A673 (cell line): ENCODE data around the gene SLC39A2. TPM values are rescaled to one million over a fixed set of nuclear protein-coding genes. Genes with fewer than 3 reads are reported as not detected.

Experiments
- BruUV-seq: library from RNA; stranded (reverse); fragments of 400-500 nt; replicated peaks from 2 replicates; lab custom pipeline; 2021; lab: Mats Ljungman, UMichigan
- CTCF ChIA-PET: fragments of 300-600 bp; sonication (Branson Sonifier 250); formaldehyde crosslinking; loops from one replicate; lab custom pipeline; 2022; ENCODE audit warnings: antibody characterized with exemption; lab: Charles Lee
- POLR2A ChIA-PET: fragments of 300-600 bp; sonication (Branson Sonifier 250); formaldehyde crosslinking; loops from one replicate; lab custom pipeline; 2022; ENCODE audit warnings: antibody characterized with exemption; ENCODE audit not compliant: low non-redundant PET; lab: Charles Lee
- DNase-seq: peaks from one replicate; pipeline ENCODE4 v3.0.0-alpha.2; 2015; ENCODE audit warnings: low spot score
- H3K27ac ChIP-seq: fragments of 200-600 bp; sonication (generic); 2 replicates; pipeline ENCODE4 v1.5.1; 2016; ENCODE audit warnings: mixed run types, low read depth, mild to moderate bottlenecking, mixed read lengths, antibody characterized with exemption, low read length; ENCODE audit not compliant: poor library complexity, severe bottlenecking
- H3K27me3 ChIP-seq: fragments of 200-600 bp; sonication (generic); replicated peaks from 2 replicates; pipeline ENCODE4 v1.6.1; 2017; ENCODE audit warnings: mixed run types, low read depth, mild to moderate bottlenecking, mixed read lengths, antibody characterized with exemption, low read length; ENCODE audit not compliant: insufficient read depth, poor library complexity
- H3K36me3 ChIP-seq: fragments of 200-600 bp; sonication (generic); 2 replicates; pipeline ENCODE4 v1.6.1; 2016; ENCODE audit warnings: mixed run types, mild to moderate bottlenecking, mixed read lengths, antibody characterized with exemption, low read length; ENCODE audit not compliant: insufficient read depth, poor library complexity, severe bottlenecking
- H3K4me1 ChIP-seq: fragments of 200-600 bp; sonication (generic); 2 replicates; pipeline ENCODE4 v1.6.1; 2017; ENCODE audit warnings: mixed run types, mild to moderate bottlenecking, mixed read lengths, antibody characterized with exemption, low read length; ENCODE audit not compliant: insufficient read depth, poor library complexity, severe bottlenecking
- H3K4me3 ChIP-seq: fragments of 200-600 bp; sonication (generic); 2 replicates; pipeline ENCODE4 v1.5.1; 2016; ENCODE audit warnings: low read depth, mixed run types, mild to moderate bottlenecking, mixed read lengths, low read length; ENCODE audit not compliant: poor library complexity, severe bottlenecking
- H3K9me3 ChIP-seq: fragments of 200-600 bp; sonication (generic); 2 replicates; pipeline ENCODE4 v1.6.1; 2016; ENCODE audit warnings: mixed run types, low read depth, mild to moderate bottlenecking, mixed read lengths, antibody characterized with exemption, low read length; ENCODE audit not compliant: poor library complexity, severe bottlenecking
- EZH2 ChIP-seq: fragments of 200-600 bp; sonication (generic); IDR thresholded peaks from 2 replicates; pipeline ENCODE4 v1.6.1; 2017; ENCODE audit warnings: borderline replicate concordance, low read depth, mild to moderate bottlenecking, mixed read lengths, antibody characterized with exemption, low read length; ENCODE audit not compliant: poor library complexity, severe bottlenecking
- intact Hi-C: fragments of 100-400 bp; cut with micrococcal nuclease; formaldehyde crosslinking; loops from one replicate; pipeline ENCODE4 v1.10.0; 2022; ENCODE audit not compliant: unreplicated experiment
- total RNA-seq: library from RNA; stranded (reverse); gene quantifications from 2 replicates; pipeline ENCODE4 v1.2.3, GENCODE V29; 2021
- TF ChIP-seq, protein P1 (sequence below): fragments of 300-800, 200-600 bp; sonication (generic); conservative IDR thresholded peaks from 2 replicates; pipeline ENCODE4 v1.5.1; 2017; ENCODE audit warnings: low read depth, mild to moderate bottlenecking, antibody characterized with exemption, low read length, moderate library complexity, mixed read lengths

Gene SLC39A2
- total RNA-seq, 1 experiment from 2014 or later, result not detected

DNA sequence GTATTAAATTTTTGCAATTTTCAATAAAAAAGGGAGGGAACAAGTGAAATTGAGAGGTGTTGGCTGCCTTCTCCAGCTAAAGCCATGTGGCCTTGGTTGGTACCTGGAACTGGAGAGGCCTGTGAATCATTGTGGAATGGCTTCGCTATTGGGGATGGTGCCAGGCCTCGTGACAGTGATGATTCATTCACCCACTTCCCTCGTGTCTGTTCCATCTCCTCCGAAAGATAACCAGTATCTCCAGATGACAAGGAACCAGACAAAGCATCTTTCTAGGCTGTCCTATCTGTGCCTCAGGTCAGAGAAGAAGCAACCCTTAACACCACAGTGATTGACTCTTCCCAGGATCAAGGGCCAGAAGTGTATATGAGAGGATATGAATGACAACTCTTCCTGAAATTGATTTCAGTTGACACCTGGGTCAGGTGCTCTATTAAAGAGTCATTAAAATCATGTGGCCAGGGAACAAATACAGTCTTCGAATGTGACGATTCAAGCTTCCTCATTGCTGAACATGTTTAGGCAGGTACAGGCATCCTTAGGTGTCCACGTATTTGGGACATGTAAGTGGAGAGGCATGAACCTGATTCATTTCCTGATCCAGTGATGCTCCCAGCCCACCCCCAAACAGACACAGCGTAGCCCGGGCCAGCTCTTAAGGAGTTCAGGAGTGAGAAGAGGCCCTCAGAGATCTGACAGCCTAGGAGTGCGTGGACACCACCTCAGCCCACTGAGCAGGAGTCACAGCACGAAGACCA, 42.8 kb downstream of the SLC39A2 start, which contains the start of gene RNASE7:
Gene RNASE7, plus strand, starts transcription at position 687 of the 758 bp plus-strand sequence. CDS start 631 bp downstream, outside the sequence.
- no peak for TF ChIP-seq EZH2
- TF ChIP-seq, protein P1, sequence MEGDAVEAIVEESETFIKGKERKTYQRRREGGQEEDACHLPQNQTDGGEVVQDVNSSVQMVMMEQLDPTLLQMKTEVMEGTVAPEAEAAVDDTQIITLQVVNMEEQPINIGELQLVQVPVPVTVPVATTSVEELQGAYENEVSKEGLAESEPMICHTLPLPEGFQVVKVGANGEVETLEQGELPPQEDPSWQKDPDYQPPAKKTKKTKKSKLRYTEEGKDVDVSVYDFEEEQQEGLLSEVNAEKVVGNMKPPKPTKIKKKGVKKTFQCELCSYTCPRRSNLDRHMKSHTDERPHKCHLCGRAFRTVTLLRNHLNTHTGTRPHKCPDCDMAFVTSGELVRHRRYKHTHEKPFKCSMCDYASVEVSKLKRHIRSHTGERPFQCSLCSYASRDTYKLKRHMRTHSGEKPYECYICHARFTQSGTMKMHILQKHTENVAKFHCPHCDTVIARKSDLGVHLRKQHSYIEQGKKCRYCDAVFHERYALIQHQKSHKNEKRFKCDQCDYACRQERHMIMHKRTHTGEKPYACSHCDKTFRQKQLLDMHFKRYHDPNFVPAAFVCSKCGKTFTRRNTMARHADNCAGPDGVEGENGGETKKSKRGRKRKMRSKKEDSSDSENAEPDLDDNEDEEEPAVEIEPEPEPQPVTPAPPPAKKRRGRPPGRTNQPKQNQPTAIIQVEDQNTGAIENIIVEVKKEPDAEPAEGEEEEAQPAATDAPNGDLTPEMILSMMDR, result no peak
- Histone ChIP-seq H3K27me3 (no peaks in the 10 kb centered on the region), H3K36me3 (no peaks in the 10 kb centered on the region), H3K9me3 (no peaks in the 10 kb centered on the region), H3K4me3 (no peak within 1 kb of the TSS), H3K4me1 (no peaks in the 10 kb centered on the region), H3K27ac (no peak within 1 kb of the TSS)
- BruUV-seq, result no TSS peak
- ChIA-PET CTCF (no interaction called here), POLR2A (no interaction called here)
- no peak for DNase-seq
- intact Hi-C loops, result no loop called here

DNA sequence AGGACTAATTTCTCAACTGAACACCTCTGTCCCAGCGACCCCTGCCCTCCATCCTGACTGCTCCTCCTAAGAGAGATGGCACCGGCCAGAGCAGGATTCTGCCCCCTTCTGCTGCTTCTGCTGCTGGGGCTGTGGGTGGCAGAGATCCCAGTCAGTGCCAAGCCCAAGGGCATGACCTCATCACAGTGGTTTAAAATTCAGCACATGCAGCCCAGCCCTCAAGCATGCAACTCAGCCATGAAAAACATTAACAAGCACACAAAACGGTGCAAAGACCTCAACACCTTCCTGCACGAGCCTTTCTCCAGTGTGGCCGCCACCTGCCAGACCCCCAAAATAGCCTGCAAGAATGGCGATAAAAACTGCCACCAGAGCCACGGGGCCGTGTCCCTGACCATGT, 43.8 kb downstream of the SLC39A2 start:
- no peaks in the 10 kb centered on the region for H3K4me1 ChIP-seq
- TF ChIP-seq EZH2, result no peak
- TF ChIP-seq, protein P1, result no peak
- POLR2A ChIA-PET, result no interaction called here
- CTCF ChIA-PET, result no interaction called here
- no TSS peak for BruUV-seq
- no peak overlapping the region for H3K4me3 ChIP-seq
- DNase-seq, result no peak
- intact Hi-C loops, result no loop called here
- no peaks in the 10 kb centered on the region for H3K27me3 ChIP-seq
- no peaks in the 10 kb centered on the region for H3K36me3 ChIP-seq
- no peaks in the 10 kb centered on the region for H3K9me3 ChIP-seq
- H3K27ac ChIP-seq, result no peak overlapping the region

DNA sequence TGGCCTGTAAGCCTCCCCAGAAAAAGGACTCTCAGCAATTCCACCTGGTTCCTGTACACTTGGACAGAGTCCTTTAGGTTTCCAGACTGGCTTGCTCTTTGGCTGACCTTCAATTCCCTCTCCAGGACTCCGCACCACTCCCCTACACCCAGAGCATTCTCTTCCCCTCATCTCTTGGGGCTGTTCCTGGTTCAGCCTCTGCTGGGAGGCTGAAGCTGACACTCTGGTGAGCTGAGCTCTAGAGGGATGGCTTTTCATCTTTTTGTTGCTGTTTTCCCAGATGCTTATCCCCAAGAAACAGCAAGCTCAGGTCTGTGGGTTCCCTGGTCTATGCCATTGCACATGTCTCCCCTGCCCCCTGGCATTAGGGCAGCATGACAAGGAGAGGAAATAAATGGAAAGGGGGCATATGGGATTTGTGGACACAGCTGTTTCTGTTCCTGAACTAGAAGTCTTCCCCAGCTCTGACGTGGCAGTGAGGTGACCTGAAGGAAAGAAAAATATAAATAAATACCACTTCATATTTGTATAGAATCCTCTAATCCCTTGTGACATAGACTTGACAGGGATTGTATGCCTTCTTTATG, 44.4 kb downstream of the SLC39A2 start:
- TF ChIP-seq, protein P1, result no peak
- TF ChIP-seq EZH2, result no peak
- DNase-seq, result no peak
- H3K4me3 ChIP-seq, result no peak overlapping the region
- BruUV-seq, result no TSS peak
- POLR2A ChIA-PET, result no interaction called here
- CTCF ChIA-PET, result no interaction called here
- H3K27me3 ChIP-seq, result no peaks in the 10 kb centered on the region
- no peaks in the 10 kb centered on the region for H3K9me3 ChIP-seq
- intact Hi-C loops, result no loop called here
- H3K4me1 ChIP-seq, result no peaks in the 10 kb centered on the region
- no peaks in the 10 kb centered on the region for H3K36me3 ChIP-seq
- H3K27ac ChIP-seq, result no peak overlapping the region
